NCI-H526 treated with DMSO at 0.1 percent for 48 hours (cell line): ENCODE results near the gene TTLL5.

Source experiments
- DNase-seq: peaks from one replicate; lab custom pipeline; 2025; lab: John Stamatoyannopoulos, UW

The TTLL5 gene

DNA sequence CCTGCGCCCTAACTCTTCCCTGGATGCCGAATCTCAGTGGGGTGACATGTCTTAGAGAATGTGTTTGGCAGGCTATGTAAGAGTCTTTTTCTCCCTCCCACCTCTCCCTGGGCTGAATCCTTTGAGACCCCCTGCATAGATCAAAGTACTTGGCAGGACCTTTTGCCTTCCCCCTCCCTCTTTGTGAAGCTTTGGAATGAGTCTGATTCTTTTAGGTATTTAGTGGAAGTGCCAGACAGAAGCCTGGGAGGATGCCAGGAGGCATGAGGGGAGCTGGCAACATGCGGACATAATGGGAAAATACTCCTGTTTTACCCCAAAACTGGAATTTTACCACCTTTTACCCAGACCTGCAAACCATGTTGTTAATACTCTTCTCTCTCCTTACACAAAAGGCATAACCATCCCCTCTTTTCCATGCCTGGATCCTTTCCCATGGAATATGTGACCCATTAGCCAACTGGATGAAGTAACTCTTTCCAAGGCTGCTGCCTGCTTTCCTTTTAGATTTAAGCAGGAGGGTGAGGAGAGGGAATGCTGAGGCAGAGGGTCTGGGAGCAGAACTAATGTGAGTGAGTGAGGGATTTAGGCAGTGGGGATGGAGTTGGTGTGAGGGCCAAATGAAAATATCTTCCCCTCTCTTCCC is 41.7 kb downstream of the TTLL5 start:
- no peak for DNase-seq

DNA sequence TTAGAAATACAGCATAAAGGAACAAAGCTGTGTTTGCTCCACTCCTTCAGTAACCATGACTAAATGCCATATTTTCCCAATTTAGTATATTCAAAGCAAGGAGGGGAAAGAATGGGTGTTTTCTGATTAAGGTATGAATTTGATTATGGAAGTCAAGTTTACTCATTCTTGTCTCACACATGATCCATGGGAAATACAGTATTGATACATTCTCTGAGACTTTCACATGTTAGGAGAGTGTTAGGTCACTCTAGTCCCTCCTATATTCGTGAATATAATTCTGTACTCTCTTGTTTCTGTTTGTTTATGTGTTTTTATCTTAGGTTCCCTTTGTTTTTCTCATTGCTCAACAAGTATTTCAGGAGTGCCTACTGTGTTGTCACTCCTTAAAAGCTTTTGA is 42.4 kb downstream of the TTLL5 start:
- no peak for DNase-seq

DNA sequence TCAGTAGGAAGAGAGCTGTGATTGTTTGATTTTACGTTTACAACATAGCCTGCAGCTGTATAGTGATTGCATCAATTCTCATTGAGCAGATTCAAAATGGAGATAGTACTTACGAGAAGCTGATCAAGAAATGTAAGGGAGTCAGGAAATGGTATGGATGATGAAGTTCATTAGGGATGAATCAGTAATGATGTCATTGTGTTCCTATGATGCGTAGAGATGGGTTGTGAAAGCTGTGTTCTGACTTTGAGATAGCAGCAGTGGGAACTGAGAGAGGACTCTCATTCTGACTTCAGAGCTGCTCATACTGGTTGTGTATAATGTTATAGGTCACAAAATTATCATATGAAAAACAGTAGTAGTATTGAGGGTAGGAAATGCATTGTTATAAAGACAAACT is 44.0 kb downstream of the TTLL5 start:
- no peak for DNase-seq

DNA sequence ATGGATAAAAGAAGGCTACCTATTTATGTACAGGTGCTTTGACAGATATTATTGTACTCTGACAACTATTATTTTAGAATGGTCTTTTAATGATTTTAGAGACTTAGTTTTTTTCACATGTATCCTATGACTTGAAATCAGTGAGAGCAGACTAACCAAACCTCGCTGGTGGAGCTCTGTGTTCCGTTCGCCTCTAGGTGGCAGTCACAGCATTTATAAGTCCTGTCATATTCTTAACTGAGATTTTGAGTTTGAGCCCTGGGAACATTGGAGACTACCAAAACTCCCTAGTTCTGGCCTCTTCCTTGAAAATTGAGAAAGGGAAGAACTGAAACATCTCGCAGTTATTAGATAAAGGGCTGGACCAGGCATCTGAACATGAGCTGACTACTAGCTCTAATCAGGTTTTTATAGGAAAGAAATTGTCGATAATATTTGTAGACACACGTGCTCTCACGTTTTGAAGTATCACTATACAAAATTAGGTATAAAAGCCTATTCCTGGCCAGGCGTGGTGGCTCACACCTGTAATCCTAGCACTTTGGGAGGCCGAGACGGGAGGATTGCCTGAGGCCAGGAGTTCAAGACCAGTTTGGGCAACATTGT is 48.3 kb downstream of the TTLL5 start:
- DNase-seq = peak; percentile 55

DNA sequence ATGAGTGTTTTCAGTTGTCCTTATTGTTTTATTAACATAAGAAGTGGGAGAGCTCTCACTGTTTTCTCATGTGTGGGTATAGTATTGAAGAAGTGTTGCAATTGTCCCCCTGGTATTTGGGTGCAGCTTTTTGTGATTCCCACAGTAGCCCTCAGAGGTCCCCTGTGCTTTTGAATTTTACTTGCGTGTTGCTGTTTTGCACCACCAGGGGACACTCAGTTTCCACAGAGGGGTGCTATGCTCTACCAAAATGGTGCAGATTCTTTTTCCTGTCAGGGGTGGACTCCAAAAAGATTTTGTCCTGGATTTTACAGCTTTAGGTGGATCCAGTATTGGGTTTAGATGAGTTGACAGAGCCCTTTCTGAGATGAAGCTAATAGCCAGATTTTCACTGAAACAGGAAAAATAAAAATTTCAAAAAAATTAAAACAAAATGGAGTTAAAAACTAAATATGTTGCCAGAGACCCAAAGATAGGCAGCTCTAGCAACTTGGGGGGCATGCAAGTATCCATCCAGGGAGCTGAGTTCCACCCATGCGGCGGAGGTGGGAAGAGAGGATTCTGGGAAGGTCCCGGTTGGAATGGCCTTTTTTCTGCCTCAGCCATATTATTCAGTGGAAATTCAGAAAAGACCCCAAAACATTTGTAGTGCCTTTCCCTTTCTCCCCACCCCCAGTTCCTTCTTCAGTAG is 50.2 kb downstream of the TTLL5 start:
- no peak for DNase-seq

DNA sequence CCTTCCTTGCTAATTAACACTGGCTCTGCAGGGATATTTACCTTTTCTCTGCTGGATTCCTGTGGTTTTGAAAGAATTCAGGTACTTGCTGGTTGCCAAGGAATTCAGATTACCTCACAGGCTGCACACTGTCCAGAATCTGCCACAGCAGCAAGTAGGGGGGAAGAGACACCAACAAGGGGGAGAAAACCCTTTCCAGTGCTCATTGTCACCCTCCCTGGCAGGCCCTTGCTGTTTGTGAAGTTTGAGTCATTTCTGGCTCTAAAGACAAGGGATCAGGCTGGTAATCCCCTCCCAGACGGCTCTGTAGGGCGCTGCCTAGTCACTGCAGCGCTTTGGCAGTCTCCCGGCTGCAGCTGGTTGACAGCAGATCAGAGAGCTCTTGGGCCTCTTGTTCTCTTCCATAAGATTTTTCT is 50.8 kb downstream of the TTLL5 start:
- no peak for DNase-seq

DNA sequence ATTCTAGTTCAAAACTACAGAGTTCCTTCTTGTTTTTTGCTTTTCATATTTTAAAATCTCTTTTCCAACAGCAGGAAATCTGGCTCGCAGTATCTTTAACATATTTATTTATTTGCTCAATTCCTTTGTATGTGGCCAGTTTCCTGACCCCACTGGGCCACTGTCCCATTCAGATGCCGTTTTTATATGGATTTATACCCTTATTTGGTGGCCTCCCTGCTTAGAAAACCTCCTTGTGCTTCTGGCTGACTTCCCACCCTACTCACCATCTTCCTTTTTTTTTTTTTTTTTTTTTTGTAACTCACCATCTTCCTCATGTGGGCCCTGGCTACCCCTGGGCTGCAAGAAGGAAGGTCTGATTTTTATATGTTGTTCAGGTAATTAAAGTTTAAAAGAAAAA is 53.9 kb downstream of the TTLL5 start:
- DNase-seq = no peak

DNA sequence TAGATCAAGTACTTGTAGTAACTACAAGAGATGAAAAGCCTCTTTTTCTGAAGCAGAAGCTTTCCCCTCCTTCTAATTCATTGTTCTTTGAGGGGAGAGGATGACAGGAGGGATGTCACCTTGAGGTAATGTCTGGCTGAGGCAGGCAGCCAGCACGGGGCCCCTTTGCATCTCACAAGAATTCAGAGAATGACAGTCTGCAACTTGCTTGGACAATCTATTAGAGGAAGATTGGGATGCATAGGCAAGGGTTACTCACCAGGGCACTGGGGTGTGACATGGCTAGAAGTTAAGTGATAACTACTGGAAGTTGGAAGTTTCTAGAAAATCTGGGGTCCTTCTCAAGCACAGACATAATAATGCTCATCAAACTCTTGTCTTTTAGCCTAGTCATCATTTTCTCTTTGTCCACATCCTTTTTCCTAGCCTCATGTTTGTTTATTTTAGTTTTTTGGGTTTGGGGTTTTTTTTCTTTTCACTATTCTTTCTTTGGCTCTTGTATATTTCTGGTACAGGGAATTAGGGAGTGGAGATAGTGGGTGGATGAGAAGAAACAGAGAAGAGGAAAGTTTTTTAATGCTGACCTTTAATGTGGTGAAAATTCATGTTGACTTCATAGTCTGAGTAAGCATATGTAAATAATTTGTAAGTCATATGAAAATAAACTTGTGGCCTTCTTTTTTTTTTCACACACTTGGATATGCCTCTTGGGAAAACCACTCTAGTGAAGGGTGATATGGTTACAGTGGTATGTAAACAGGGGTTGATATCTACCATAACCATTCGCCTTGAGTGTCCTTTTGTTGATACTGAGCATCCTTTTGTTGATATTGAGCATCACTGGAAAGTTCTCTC is 55.1 kb downstream of the TTLL5 start:
- no peak for DNase-seq

DNA sequence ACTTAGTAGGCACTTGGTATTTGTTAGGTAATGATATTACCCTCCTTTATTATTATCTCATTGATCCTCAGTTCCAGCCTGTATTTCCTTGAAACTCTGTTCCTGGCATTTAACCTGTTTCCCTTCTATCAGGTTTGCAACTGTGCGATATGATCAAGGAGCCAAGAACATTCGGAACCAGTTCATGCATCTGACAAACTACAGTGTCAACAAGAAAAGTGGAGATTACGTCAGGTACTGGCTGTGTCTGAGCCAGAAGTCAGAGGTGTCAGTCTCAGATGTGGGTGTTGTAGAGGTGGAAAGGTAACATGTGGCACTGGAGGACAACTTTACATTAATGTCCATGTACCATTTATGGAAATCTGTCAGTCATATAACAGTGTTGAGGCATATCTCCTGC is 56.7 kb downstream of the TTLL5 start:
- DNase-seq = no peak

DNA sequence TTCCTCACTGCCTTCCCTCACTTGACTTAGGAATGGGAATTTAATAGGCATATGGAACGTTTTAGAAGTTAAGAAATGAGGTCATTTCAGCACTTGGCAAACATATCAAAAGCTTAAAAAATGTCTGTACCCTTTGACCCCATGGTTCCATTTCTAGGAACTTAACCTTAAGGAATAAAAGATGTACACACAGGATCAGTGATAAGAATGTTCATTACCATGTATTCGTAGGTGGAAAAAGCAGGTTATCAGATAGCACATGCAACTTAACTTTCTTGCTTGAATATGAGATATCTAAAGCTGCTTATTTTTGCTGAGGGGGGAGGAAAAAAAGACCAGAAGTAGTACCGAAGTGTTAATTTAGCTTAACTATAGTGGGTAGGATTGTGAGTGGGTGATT is 57.2 kb downstream of the TTLL5 start:
- no peak for DNase-seq

DNA sequence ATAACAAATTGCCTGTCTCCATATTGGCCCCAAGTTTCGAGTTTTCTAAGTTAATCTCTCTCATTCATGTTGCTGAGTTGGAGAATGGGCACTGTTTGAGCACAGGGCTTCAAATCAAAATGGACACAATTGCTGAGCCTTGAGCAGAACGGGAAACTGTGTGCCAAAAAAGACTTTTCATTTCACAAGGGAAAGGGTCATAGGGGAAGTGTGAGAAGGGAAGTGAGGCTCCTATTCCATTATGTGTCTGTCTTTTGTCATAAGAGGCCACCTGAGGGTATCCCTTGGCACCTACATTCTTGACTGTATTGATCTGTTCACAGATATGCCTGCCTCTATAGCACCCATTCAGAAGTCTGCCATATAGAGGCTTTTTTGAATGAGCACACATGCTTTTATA is 59.1 kb downstream of the TTLL5 start:
- no peak for DNase-seq

DNA sequence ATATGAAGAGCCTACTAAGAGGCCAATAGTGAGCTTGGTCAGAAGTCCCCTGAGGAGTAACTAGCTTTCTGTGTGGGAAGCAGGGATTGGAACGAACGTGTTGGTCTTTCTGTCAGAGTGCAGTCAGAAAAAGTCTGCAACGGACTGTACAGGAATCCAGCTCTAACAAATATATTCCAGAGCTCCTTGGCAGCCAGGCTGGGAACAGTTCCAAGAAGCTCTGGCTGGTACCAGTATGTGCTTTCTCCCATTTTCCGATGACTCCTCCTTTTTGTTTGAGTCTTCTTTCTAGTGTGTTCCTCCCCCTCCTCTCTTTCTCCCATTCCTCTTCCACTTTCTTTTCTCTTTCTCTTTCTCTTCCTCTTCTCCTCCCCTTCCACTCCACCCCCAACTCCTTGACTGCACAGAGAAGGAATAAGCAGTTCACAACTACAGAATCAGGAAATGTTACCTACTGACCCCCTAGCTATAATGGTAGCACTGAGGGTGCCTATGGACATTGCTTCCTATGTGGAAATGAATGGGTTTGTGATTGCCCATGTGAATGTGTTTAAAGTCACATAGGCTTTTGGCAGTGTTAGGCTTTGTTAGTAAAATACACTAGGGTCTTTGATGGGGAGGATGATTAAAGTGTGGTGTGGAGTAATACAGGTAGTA is 59.9 kb downstream of the TTLL5 start:
- no peak for DNase-seq

DNA sequence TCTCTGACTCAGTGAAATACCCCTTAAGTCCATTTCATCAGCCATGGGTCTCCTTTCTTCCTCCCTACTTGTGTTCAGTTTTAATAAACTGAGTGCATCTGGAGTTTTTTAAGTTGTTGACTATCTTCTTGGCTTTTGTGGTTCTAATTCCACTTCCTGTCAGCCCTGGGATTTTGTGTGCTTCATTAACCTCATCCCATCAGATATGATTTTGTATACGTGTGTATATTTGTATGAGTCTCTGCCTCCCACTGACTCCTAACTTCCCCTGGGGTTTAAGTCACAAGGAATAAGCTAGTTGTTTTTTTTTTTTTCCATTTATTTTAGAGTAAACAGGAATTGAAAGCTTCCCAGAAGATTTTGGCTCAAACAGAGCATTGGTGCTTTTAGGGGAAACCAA is 62.7 kb downstream of the TTLL5 start:
- no peak for DNase-seq

DNA sequence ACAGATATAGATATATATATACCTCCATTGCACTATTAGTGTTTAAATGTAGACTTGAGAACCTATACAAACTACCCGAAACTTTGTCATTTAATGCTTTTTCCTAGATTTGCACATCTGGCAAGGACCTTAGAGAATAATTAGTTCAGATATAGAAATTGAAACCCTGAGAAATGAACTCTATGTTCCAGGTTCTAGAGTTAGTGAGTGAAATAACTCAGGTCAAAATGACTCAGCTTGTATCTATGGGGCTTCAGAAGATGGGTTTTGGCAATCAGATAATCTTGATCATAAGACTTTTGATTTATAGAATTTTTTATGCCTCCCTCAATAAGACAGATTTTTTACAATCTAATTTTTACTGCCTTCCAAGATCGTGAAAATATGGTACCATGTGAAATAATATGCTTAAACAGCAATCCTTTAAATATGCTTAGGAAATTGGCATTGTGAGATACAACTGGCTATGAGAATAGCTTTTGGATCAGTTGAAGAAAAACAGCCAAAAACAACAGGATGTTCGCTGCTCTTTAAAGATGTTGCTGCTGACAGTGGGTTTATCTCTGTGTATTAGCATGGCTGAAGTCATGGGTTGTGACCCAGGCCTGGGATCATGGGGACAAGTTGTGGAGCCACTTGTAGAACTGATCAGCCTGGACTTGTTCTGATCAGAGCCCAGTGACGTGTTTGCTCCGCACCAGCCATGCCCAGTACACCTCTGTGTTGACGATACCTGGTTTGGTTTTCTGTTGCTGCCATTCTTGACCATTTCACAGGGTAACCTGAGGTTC is 63.6 kb downstream of the TTLL5 start:
- no peak for DNase-seq

DNA sequence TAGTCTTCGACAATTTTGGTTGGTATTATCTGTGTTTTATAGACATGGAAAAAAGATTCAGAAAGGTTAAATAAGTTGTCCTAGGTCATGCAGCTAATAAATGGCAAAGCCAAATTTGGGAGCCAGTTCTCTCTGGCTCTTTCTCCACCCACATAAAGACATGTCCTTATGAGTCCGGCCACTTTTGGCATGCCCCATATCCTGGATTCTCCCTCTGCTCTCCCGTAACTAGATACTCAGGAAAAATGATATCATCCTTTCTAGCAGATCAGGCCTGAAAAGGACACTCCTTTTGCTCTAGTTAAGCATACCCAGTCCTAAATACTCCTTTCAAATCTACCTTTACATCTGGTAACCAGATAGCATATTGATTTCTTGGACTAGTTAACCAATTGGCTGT is 64.4 kb downstream of the TTLL5 start:
- no peak for DNase-seq

DNA sequence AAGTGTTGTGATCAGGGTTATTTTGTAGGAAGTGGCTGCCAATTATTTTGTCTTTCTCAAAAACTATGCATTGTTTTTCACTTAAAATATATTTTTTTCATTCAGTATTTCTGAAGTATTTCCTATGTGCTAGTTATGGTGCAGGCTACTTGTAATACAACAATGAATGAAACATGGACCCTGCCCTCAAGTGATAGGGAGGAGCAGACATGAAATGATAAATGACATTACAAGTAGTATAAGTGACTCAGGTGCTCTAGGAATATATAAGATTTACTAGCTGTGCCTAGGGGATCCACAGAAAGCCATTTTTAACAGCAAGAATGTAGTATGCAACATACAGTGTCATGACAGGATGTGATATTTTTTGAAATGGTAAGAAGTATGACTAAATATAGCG is 65.3 kb downstream of the TTLL5 start:
- no peak for DNase-seq

DNA sequence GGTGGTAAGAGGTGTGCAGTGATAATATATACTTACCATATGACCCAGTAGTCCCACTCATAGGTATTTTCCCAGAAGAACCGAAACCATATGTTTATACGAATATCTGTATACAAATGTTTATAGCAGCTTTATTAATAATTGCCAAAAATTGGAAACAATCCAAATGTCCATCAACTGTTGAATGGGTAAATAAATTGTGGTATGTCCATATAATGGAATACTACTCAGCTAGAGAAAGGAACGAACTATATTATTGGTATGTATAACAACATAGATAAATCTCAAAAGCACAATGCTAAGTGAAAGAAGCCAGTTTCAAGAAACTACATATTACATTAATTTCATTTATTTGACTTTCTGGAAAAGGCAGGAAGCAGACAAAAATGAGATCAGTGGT is 66.1 kb downstream of the TTLL5 start:
- DNase-seq = no peak

DNA sequence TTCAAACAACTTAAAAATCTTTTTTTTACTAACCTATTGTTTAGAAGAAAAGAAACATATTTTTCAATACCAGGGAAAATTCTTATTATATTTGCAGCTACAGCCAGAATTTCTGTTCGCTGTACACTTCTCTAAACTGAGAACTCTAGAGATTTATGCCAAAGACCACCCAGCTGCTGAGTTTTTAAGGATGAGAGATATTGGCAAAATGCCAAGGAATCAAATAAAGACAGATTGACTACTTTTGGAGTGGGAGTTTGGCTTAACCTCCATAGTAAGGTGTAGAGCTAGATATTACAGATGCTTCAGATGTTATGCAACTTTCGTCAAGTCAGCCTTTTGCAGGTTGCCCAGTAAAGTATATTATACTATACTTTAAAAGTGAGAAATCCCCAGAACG is 71.8 kb downstream of the TTLL5 start:
- DNase-seq = no peak

DNA sequence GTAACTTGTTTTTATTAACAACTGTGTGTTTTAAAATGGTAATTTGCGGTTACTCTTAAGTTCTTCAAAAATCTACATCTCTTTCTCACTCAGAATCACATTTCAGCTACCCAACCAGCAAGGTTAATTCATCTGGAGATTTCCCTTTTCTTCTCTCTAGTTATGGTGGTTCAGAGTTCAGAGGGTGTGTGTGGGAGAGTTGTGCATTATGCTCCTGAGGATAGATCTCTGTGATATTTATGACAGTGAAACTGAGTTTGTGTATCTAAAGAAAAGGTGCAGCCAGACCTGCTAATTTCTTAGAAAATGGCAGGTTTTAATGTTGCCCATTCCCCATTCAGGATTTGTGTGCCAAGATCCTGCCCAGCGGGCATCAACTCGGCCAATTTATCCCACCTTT is 73.8 kb downstream of the TTLL5 start:
- no peak for DNase-seq

DNA sequence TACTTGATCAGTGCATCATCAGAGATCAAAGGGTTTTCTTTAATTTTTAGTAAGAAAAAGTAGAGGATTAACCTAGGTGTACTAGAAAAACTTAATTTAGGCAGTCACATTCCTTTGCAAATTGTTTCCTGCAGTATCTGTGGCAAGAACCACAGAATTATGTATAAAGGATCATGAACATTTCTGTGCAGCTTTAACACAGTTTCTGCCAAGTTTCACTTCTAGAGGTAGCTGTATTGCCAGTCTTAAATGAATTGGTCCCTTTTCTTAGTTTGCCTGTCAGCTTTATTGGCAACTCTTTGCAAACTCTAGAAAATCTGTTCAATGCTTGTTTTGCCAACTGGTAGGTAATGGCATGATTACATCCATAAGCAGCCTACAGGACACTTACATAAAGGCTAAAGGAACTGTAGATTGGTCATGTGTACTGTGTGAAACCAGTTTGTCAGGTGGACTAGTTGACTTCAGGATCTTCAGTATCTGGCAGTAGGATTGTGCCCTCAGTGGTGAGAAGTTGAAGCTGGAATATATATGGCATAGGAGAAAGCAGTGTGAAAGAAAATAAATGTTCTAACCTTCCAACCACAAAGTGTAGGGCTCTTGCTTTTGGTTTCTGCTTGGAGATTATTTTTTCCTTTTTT is 75.9 kb downstream of the TTLL5 start:
- DNase-seq = no peak

DNA sequence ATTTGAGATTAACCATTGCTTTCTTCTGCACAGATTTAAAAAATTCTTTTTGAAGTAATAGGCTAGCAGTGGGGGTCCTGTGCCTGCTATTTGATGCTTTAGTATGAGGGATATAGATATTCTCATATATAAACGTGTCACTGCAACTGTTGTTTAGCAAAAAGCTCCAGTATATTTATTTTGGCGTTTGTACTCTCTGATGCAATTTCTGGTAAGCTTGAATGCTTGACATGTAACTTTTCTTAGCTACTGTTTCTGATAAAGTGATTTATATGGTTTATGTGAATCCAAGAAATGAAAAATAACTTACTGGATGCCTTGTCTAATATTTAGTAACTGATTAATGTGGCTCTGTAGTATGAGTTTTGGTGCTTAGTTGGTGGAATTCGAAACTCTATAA is 77.1 kb downstream of the TTLL5 start:
- DNase-seq = no peak
